Measurements from ENCODE around the gene SERPINE2. TPM values are rescaled to one million over a fixed set of nuclear protein-coding genes. Genes with fewer than 3 reads are reported as not detected.
A peak's percentile ranks its signal among the peaks of the same experiment; 100 is the strongest.
"Not testable (repeated sequence)": the region's sequence is repeated elsewhere in the genome, so short reads cannot be mapped to it uniquely, and the experiment has no call there.

The SERPINE2 gene
- total RNA-seq, 1 donor from 2014 or later = 6.1 TPM

DNA sequence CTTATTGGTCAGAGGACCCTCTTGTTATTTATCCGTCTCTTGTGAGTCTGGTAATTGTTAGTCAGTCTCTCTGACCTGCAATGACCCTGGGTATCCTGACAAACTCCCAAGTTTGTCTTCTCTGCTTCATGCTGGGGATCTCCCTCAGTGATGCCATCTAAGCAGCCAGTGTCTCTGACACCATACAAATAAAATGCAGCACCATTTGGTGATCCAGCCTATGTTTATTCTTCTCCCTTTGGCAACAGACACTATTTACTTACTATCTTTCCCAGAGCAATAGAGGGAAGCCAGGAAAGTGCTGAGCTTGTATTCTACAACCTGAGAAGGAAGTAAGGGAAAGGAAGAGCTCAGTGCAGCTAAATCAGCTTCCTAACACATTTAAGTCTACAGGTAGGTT lies 15.9 kb downstream of the SERPINE2 start:
- DNase-seq (ENCODE audit: missing footprints) = no peak
- ATAC-seq = no peak
- intact Hi-C loops (cut with DNase I) = no loop called here

GRCh38 chr2:224022486-224022885 lies 16.6 kb downstream of the SERPINE2 start:
- no peak for DNase-seq (ENCODE audit: missing footprints)
- no peak for ATAC-seq
- intact Hi-C loops (cut with DNase I) = no loop called here

GRCh38 chr2:224020523-224020922 lies 18.6 kb downstream of the SERPINE2 start:
- no peak for DNase-seq (ENCODE audit: missing footprints)
- intact Hi-C loops (cut with DNase I) = no loop called here
- ATAC-seq = no peak

GRCh38 chr2:224017957-224018356 lies 21.1 kb downstream of the SERPINE2 start:
- no peak for ATAC-seq
- intact Hi-C loops (cut with DNase I) = no loop called here
- DNase-seq (ENCODE audit: missing footprints) = no peak

DNA sequence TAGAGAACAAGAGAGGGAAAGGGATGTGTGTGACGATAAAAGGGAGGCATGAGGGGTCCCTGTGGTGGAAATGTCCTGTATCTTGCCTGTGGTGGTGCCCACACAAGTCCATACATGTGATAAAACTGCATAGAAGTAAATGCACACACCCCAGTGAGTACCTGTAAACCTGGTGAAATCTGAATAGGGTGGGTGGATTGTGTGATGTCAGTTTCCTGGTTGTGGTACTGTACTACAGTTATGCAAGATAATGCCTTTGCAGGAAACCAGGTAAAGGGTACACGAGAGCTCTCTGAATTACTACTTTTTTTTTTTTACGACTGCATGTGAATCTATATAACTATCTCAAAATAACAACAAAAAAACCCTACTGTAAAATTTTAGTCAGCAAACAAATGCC lies 22.1 kb downstream of the SERPINE2 start:
- intact Hi-C loops (cut with DNase I) = no loop called here
- DNase-seq (ENCODE audit: missing footprints) (no peak), ATAC-seq (no peak)

GRCh38 chr2:224014336-224014735 lies 24.8 kb downstream of the SERPINE2 start:
- no peak for ATAC-seq
- DNase-seq (ENCODE audit: missing footprints) = no peak
- intact Hi-C loops (cut with DNase I) = no loop called here

GRCh38 chr2:224011837-224012236 lies 27.2 kb downstream of the SERPINE2 start:
- DNase-seq (ENCODE audit: missing footprints) (no peak), ATAC-seq (no peak)
- intact Hi-C loops (cut with DNase I) = no loop called here

- ATAC-seq = no peak
- intact Hi-C loops (cut with DNase I) = no loop called here
- DNase-seq (ENCODE audit: missing footprints) = no peak
These were observed 29.3 kb downstream of the SERPINE2 start for GRCh38 chr2:224009605-224010315.

- intact Hi-C loops (cut with DNase I) = no loop called here
- DNase-seq (ENCODE audit: missing footprints) = no peak
- no peak for ATAC-seq
These were observed 30.3 kb downstream of the SERPINE2 start for GRCh38 chr2:224008702-224009261.

- ATAC-seq = peak; percentile 62
- no peak for DNase-seq (ENCODE audit: missing footprints)
- intact Hi-C loops (cut with DNase I) = no loop called here
These were observed 34.9 kb downstream of the SERPINE2 start for GRCh38 chr2:224004105-224004695.

DNA sequence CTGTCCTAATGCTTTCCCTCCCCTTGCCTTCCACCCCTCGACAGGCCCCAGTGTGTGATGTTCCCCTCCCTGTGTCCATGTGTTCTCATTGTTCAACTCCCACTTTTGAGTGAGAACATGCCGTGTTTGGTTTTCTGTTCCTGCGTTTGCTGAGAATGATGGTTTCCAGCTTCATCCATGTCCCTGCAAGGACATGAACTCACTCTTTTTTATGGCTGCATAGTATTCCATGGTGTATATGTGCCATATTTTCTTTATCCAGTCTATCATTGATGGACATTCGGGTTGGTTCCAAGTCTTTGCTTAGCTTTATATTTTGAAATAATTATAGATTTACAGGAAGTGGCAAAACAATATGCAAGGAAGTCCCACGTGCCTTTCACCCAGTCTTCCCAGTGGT lies 38.4 kb downstream of the SERPINE2 start:
- ATAC-seq; DNase-seq (ENCODE audit: missing footprints); intact Hi-C loops (cut with DNase I): not testable (repeated sequence)

DNA sequence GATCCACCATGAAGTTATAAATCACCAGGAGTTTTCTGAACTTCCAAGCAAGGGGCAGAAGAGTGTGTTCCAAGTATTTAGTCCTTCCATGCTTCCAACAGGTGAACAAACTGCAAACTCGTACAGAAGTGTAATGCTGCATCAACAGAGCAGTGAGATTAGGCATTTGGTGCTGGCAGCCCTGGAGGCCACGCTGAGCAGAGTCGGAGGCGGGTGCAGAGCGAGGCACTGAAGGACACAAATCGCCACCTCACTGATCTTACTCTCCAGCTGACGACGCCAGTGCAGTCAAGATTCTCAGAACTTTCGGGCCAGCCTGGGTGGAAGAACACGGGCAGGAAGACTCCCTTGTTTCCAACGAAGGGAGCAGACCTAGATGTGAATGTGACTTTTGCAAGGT lies 39.2 kb downstream of the SERPINE2 start:
- intact Hi-C loops (cut with DNase I) = loop anchor here (5.0 kb wide), 1 partner anchor 37 kb away; the partner anchor contains the start of gene SERPINE2
- DNase-seq (ENCODE audit: missing footprints) (no peak), ATAC-seq (no peak)

- intact Hi-C loops (cut with DNase I) = loop anchor here (5.0 kb wide), 1 partner anchor 38 kb away; the partner anchor contains the start of gene SERPINE2
- ATAC-seq = no peak
These were observed 40.1 kb downstream of the SERPINE2 start for GRCh38 chr2:223998948-223999347.

GRCh38 chr2:223997938-223998337 lies 41.1 kb downstream of the SERPINE2 start:
- intact Hi-C loops (cut with DNase I) = loop anchor here (5.0 kb wide), 1 partner anchor 39 kb away; the partner anchor contains the start of gene SERPINE2
- no peak for ATAC-seq
- no peak for DNase-seq (ENCODE audit: missing footprints)

More at GRCh38 chr2:223998948-223999347, 40.1 kb downstream of the SERPINE2 start:
- DNase-seq (ENCODE audit: missing footprints) = no peak

GRCh38 chr2:223996391-223996790 lies 42.7 kb downstream of the SERPINE2 start:
- no peak for ATAC-seq
- intact Hi-C loops (cut with DNase I) = loop anchor here (5.0 kb wide), 1 partner anchor 41 kb away; the partner anchor contains the start of gene SERPINE2

GRCh38 chr2:223995569-223995968 lies 43.5 kb downstream of the SERPINE2 start:
- intact Hi-C loops (cut with DNase I) = loop anchor here (5.0 kb wide), 1 partner anchor 42 kb away; the partner anchor contains the start of gene SERPINE2
- no peak for ATAC-seq
- DNase-seq (ENCODE audit: missing footprints) = no peak

More at GRCh38 chr2:223996391-223996790, 42.7 kb downstream of the SERPINE2 start:
- DNase-seq (ENCODE audit: missing footprints) = no peak

DNA sequence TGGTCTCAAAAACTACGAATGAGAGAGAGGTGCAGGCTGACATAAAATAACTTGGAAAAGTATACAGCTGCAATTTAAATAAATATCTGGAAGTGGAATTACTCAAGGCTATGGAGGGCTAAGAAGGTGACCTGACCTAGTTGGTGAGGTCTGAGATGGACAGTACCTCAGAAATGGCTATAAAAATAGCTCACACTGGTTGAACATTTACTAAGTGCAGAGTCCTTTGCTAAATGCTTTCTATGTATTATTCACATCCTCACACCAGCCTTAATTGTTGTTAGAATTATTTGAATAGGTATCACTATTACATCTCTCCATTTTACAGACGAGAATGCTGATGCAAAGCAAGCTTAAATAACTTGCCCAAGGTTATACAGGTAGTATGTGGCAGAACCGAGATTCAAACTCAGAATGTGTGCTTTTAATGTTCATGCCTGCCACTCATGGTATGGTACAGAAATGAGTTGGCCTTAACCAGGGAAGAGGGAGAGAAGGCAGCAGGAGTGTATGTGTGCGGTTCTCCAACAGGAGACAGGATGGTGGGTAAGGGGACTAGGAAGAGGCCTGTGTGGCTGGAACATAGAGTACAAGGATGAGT lies 44.4 kb downstream of the SERPINE2 start:
- intact Hi-C loops (cut with DNase I) = loop anchor here (5.0 kb wide), 1 partner anchor 43 kb away; the partner anchor contains the start of gene SERPINE2

DNA sequence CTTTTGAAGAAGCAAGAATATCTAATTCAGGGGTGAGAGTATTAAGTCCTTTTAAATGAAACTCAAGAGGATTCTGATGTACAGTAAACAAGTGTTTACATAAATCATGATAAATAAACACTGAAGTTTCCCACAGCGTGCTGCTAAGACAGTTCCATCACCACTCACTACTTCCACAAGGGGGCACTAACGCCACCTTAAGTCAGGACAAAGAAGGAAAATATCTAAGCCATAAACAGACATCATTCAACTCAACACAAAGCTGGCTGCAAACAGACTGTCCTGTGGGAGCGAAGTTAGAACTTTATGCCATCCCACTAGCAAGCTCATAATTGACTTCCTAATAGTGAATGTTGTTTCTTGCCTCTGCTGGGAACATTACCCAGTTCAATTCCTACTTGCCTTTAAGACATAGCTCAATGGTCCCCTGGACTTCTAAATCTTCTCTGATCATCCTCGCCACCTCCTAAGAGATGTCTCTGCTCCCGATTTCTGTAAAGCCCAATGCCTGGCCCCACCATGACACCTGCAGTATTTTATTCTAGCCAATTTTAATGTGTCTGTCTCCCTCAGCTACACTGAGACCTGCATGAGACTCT lies 45.4 kb downstream of the SERPINE2 start:
- intact Hi-C loops (cut with DNase I) = loop anchor here (1.0 kb wide), 1 partner anchor 291 kb away; no protein-coding TSS in a partner anchor
- ATAC-seq (peak; percentile 63), DNase-seq (ENCODE audit: missing footprints) (no peak)

More for the DNA sequence above, 44.4 kb downstream of the SERPINE2 start:
- DNase-seq (ENCODE audit: missing footprints) (no peak), ATAC-seq (no peak)

GRCh38 chr2:223991611-223992010 lies 47.5 kb downstream of the SERPINE2 start:
- no peak for ATAC-seq
- no peak for DNase-seq (ENCODE audit: missing footprints)
- intact Hi-C loops (cut with DNase I) = no loop called here

All from Right ventricle myocardium inferior (tissue), 1 donor.